Liver (tissue), 9 donors: ENCODE results near the gene CHRNA5. TPM values are rescaled to one million over a fixed set of nuclear protein-coding genes. Genes with fewer than 3 reads are reported as not detected.

Experiments used
- DNase-seq: peaks from one replicate; pipeline ENCODE4 v3.0.0-alpha.2; 2017; ENCODE audit warnings: low spot score
- H3K27ac ChIP-seq, 2 donors: one replicate each; pipeline ENCODE4 v1.7.0; 2013; ENCODE audit warnings: inconsistent platforms in 2 of 2, low read length in 2 of 2, control low read depth in 1 of 2, low read depth in 1 of 2, mild to moderate bottlenecking in 1 of 2
- H3K27me3 ChIP-seq, 4 donors: one replicate each; pipeline versions ENCODE4 v1.6.1 to v1.7.0; 2013; ENCODE audit warnings: low read length in 3 of 4, inconsistent platforms in 1 of 4, mild to moderate bottlenecking in 1 of 4, moderate library complexity in 1 of 4; ENCODE audit not compliant: control insufficient read depth in 4 of 4, insufficient read depth in 4 of 4
- H3K36me3 ChIP-seq, 4 donors: one replicate each; pipeline versions ENCODE4 v1.6.1 to v1.7.0; 2013; ENCODE audit warnings: low read length in 3 of 4, mild to moderate bottlenecking in 3 of 4, low read depth in 1 of 4, moderate library complexity in 1 of 4; ENCODE audit not compliant: control insufficient read depth in 4 of 4, insufficient read depth in 3 of 4
- H3K4me1 ChIP-seq, 4 donors: one replicate each; pipeline versions ENCODE4 v1.6.1 to v1.7.0; 2013; ENCODE audit warnings: low read length in 3 of 4, mild to moderate bottlenecking in 3 of 4, moderate library complexity in 1 of 4; ENCODE audit not compliant: control insufficient read depth in 4 of 4, insufficient read depth in 4 of 4
- H3K4me3 ChIP-seq, 3 donors: one replicate each; pipeline versions ENCODE4 v1.6.1 to v1.7.0; 2013; ENCODE audit warnings: low read length in 3 of 3, control low read depth in 1 of 3, low read depth in 1 of 3, mild to moderate bottlenecking in 1 of 3
- H3K9ac ChIP-seq, 2 donors: one replicate each; pipeline ENCODE4 v1.7.0; 2013; ENCODE audit warnings: low read length in 2 of 2, mild to moderate bottlenecking in 2 of 2, moderate library complexity in 2 of 2, control low read depth in 1 of 2, low read depth in 1 of 2
- H3K9me3 ChIP-seq, 4 donors: one replicate each; pipeline versions ENCODE4 v1.6.1 to v1.7.0; 2013; ENCODE audit warnings: low read length in 3 of 4; ENCODE audit not compliant: control insufficient read depth in 4 of 4
- EGR1 ChIP-seq, 2 donors: IDR thresholded peaks; 2 replicates each; pipeline ENCODE4 v1.6.1; 2016 to 2018; ENCODE audit warnings: antibody characterized with exemption in 2 of 2, low read depth in 2 of 2
- FOXA1 ChIP-seq: IDR thresholded peaks from 2 replicates; pipeline ENCODE4 v1.6.1; 2016; ENCODE audit warnings: antibody characterized with exemption
- NR2F2 ChIP-seq: IDR thresholded peaks from 2 replicates; pipeline ENCODE4 v1.6.1; 2016; ENCODE audit warnings: antibody characterized with exemption
- RAD21 ChIP-seq, 2 donors: IDR thresholded peaks; 2 replicates each; pipeline ENCODE4 v1.6.1; 2016; ENCODE audit warnings: antibody characterized with exemption in 2 of 2, mild to moderate bottlenecking in 2 of 2
- SP1 ChIP-seq: IDR thresholded peaks from 2 replicates; pipeline ENCODE4 v1.6.1; 2018; ENCODE audit warnings: antibody characterized with exemption, mild to moderate bottlenecking
- WGBS: extraction: QIAGEN DNeasy Blood & Tissue Kit; methylation state at CpG from one replicate; pipeline ENCODE4 v1.1.7; 2013; 5-methylcytosine and 5-hydroxymethylcytosine counted together
- polyA plus RNA-seq, 2 donors: library from polyadenylated mRNA; stranded (reverse) in 1 of 2; unstranded in 1 of 2; fragments of 200-250 nt in 1 of 2; fragments of >200 nt in 1 of 2; fragmentation: Nextera tagmentation in 1 of 2; extraction: Ambion mirVana in 1 of 2; gene quantifications; one replicate each; pipeline versions ENCODE4 v1.2.1 to v1.2.3, GENCODE V29; 2013 to 2015
- total RNA-seq, 2 donors: library from RNA; depleted of rRNA; stranded (reverse); fragments of >200 nt; gene quantifications; one replicate each; pipeline ENCODE4 v1.2.3, GENCODE V29; 2014
- TF ChIP-seq, protein P1 (sequence below): fragments of 150-350 bp; IDR thresholded peaks from 2 replicates; pipeline ENCODE4 v1.5.1; 2017; ENCODE audit warnings: improper control_type of control experiment, low read depth, low read length; ENCODE audit not compliant: missing input control
- TF ChIP-seq, protein P2 (sequence below): IDR thresholded peaks from 2 replicates; pipeline ENCODE4 v1.6.1; 2016; ENCODE audit warnings: antibody characterized with exemption
- TF ChIP-seq, protein P3 (sequence below): IDR thresholded peaks from 2 replicates; pipeline ENCODE4 v1.6.1; 2016; ENCODE audit warnings: antibody characterized with exemption, mild to moderate bottlenecking
- donor health status: healthy.
- donor health status: healthy.
- donor health status: healthy.
- donor health status: healthy.
- donor health status: healthy.

The CHRNA5 gene
- total and polyA plus RNA-seq, 4 donors, result 0.17 to 0.56 (median 0.36) TPM

DNA sequence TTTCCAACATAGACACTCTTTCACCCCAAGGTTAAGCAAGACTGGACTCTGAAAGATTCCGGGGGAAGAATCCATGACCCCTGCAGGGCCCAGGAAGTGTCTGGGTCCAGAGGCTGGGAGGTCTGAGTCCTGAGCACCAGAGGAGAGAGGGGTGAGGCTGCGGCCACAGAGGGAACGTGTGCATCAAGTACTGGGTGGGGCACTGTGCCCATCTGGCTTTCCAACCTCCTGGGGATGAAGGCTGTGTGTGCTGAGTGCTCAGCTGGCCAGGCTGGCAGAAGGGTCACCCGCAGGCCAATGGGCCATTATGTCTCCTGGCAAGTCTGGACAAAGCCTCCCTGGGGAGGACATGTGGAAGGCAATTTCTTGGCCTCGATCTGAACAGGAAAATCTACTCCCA lies 52.2 kb downstream of the CHRNA5 start:
- H3K27me3 ChIP-seq, result peaks cover 4 to 23% (median 12%) of the 10 kb centered on the region in 4 donors
- TF ChIP-seq NR2F2 (no peak), SP1 (no peak)
- H3K27ac ChIP-seq, result no peak overlapping the region
- no peaks in the 10 kb centered on the region for H3K9me3 ChIP-seq
- H3K4me3 ChIP-seq, result no peak overlapping the region
- no peak overlapping the region for H3K9ac ChIP-seq
- WGBS, result 82% methylated on average over 5 of the region's 5 CpGs
- H3K36me3 ChIP-seq, result no peaks in the 10 kb centered on the region
- H3K4me1 ChIP-seq, result peaks cover 0 to 14% (median 3%) of the 10 kb centered on the region in 4 donors
- no peak for DNase-seq

DNA sequence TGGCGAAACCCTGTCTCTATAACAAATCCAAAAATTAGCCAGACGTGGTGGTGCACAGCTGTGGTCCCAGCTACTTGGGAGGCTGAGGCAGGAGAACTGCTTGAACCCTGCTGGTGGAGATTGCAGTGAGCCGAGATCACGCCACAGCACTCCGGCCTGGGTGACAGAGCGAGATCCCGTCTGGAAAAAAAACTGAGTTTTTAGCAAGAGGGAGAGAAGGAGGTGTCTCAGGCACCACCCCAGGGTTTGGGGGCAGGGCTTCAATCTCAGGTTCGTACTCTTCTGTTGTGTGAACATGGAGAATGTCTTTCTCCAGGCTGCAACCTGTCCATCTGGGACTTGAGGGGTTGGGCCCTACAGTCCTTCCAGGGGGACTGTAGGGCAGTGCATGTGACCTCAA lies 52.7 kb downstream of the CHRNA5 start:
- H3K27ac ChIP-seq, result no peak overlapping the region
- H3K36me3 ChIP-seq, result no peaks in the 10 kb centered on the region
- H3K4me3 ChIP-seq, result no peak overlapping the region
- peaks cover 0 to 14% (median 3%) of the 10 kb centered on the region in 4 donors for H3K4me1 ChIP-seq
- no peak overlapping the region for H3K9ac ChIP-seq
- no peak for DNase-seq
- TF ChIP-seq, protein P1, sequence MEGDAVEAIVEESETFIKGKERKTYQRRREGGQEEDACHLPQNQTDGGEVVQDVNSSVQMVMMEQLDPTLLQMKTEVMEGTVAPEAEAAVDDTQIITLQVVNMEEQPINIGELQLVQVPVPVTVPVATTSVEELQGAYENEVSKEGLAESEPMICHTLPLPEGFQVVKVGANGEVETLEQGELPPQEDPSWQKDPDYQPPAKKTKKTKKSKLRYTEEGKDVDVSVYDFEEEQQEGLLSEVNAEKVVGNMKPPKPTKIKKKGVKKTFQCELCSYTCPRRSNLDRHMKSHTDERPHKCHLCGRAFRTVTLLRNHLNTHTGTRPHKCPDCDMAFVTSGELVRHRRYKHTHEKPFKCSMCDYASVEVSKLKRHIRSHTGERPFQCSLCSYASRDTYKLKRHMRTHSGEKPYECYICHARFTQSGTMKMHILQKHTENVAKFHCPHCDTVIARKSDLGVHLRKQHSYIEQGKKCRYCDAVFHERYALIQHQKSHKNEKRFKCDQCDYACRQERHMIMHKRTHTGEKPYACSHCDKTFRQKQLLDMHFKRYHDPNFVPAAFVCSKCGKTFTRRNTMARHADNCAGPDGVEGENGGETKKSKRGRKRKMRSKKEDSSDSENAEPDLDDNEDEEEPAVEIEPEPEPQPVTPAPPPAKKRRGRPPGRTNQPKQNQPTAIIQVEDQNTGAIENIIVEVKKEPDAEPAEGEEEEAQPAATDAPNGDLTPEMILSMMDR, result no peak
- TF ChIP-seq EGR1 (IDR thresholded peaks at IDR 0.05; ENCODE audit: low read depth in 2 of 2) (no peak), FOXA1 (no peak)
- TF ChIP-seq, protein P2, sequence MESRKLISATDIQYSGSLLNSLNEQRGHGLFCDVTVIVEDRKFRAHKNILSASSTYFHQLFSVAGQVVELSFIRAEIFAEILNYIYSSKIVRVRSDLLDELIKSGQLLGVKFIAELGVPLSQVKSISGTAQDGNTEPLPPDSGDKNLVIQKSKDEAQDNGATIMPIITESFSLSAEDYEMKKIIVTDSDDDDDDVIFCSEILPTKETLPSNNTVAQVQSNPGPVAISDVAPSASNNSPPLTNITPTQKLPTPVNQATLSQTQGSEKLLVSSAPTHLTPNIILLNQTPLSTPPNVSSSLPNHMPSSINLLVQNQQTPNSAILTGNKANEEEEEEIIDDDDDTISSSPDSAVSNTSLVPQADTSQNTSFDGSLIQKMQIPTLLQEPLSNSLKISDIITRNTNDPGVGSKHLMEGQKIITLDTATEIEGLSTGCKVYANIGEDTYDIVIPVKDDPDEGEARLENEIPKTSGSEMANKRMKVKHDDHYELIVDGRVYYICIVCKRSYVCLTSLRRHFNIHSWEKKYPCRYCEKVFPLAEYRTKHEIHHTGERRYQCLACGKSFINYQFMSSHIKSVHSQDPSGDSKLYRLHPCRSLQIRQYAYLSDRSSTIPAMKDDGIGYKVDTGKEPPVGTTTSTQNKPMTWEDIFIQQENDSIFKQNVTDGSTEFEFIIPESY, result no peak
- TF ChIP-seq, protein P3, sequence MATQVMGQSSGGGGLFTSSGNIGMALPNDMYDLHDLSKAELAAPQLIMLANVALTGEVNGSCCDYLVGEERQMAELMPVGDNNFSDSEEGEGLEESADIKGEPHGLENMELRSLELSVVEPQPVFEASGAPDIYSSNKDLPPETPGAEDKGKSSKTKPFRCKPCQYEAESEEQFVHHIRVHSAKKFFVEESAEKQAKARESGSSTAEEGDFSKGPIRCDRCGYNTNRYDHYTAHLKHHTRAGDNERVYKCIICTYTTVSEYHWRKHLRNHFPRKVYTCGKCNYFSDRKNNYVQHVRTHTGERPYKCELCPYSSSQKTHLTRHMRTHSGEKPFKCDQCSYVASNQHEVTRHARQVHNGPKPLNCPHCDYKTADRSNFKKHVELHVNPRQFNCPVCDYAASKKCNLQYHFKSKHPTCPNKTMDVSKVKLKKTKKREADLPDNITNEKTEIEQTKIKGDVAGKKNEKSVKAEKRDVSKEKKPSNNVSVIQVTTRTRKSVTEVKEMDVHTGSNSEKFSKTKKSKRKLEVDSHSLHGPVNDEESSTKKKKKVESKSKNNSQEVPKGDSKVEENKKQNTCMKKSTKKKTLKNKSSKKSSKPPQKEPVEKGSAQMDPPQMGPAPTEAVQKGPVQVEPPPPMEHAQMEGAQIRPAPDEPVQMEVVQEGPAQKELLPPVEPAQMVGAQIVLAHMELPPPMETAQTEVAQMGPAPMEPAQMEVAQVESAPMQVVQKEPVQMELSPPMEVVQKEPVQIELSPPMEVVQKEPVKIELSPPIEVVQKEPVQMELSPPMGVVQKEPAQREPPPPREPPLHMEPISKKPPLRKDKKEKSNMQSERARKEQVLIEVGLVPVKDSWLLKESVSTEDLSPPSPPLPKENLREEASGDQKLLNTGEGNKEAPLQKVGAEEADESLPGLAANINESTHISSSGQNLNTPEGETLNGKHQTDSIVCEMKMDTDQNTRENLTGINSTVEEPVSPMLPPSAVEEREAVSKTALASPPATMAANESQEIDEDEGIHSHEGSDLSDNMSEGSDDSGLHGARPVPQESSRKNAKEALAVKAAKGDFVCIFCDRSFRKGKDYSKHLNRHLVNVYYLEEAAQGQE, result no peak
- peaks cover 4 to 23% (median 12%) of the 10 kb centered on the region in 4 donors for H3K27me3 ChIP-seq
- WGBS, result 83% methylated on average over 8 of the region's 8 CpGs
- no peaks in the 10 kb centered on the region for H3K9me3 ChIP-seq

DNA sequence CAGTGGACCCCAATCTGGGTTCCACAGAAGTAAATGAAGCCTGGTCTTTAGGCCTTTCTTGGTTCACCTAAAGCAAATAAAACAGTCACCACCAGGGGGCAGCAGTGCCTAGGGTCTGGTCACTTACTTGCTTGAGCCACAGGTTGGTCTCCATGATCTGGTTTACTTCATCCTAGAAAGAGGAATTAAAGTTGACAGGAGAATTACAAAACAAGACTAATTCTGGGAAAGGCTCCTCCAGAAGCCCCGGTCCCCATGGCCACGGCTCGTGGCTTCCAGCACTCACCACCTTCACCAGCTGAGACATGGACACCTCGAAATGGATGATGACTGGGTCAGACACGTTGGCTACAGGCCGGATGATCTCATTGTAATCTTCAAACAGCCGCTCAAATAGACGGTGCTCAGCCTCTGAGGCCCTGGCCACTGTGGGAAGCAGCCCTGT lies 53.2 kb downstream of the CHRNA5 start:
- Histone ChIP-seq H3K4me3 (no peak overlapping the region), H3K27ac (no peak overlapping the region), H3K27me3 (peaks cover 4 to 26% (median 12%) of the 10 kb centered on the region in 4 donors), H3K9me3 (no peaks in the 10 kb centered on the region), H3K4me1 (peaks cover 0 to 14% (median 3%) of the 10 kb centered on the region in 4 donors), H3K36me3 (no peaks in the 10 kb centered on the region), H3K9ac (no peak overlapping the region)
- peak; percentile 91 to 94 for TF ChIP-seq RAD21 (IDR thresholded peaks at IDR 0.05)
- TF ChIP-seq, protein P1, result peak; percentile 78
- no peak for TF ChIP-seq EGR1 (IDR thresholded peaks at IDR 0.05; ENCODE audit: low read depth in 2 of 2)
- peak; percentile 88 for DNase-seq
- WGBS, result 26% methylated on average over 8 of the region's 8 CpGs
